Muscle of back (tissue), 13 donors: ENCODE results near the gene TMOD2. TPM values are rescaled to one million over a fixed set of nuclear protein-coding genes. Genes with fewer than 3 reads are reported as not detected.
A peak's percentile ranks its signal among the peaks of the same experiment; 100 is the strongest.

Experiments used
- DNase-seq, 3 donors: peaks; one replicate each; pipeline versions ENCODE4 v3.0.0 to v3.0.0-alpha.2; 2013
- long read RNA-seq, 9 donors: transcript quantifications; one replicate each; lab custom pipeline, GENCODE V29; 2026
- polyA plus RNA-seq, 10 donors: library from polyadenylated mRNA; unstranded; fragments of 120-200 nt; gene quantifications; one replicate each; pipeline ENCODE4 v1.2.1, GENCODE V29; 2013; ENCODE audit not compliant: insufficient read length in 10 of 10

Gene TMOD2
- 10 to 100 TPM in 1 of 10 donors, 1 to 10 TPM in 9; 5.8 to 11.0 (median 7.8) TPM for polyA plus RNA-seq
- long read RNA-seq, donor 1: 0 reads
- long read RNA-seq, donor 2: 0 reads
- long read RNA-seq, donor 3: 0 reads
- long read RNA-seq, donor 4, full-length matches to known transcripts: 1 of 1 reads
- long read RNA-seq, donor 4, partial matches to known transcripts: 0 of 1 reads
- long read RNA-seq, donor 4, other reads (novel, unspliced or antisense): 0 of 1 reads
- long read RNA-seq, donor 5, full-length matches to known transcripts: 3 of 3 reads
- long read RNA-seq, donor 5, partial matches to known transcripts: 0 of 3 reads
- long read RNA-seq, donor 5, other reads (novel, unspliced or antisense): 0 of 3 reads
- long read RNA-seq, donor 6, full-length matches to known transcripts: 1 of 1 reads
- long read RNA-seq, donor 6, partial matches to known transcripts: 0 of 1 reads
- long read RNA-seq, donor 6, other reads (novel, unspliced or antisense): 0 of 1 reads
- long read RNA-seq, donor 7, full-length matches to known transcripts: 2 of 2 reads
- long read RNA-seq, donor 7, partial matches to known transcripts: 0 of 2 reads
- long read RNA-seq, donor 7, other reads (novel, unspliced or antisense): 0 of 2 reads
- long read RNA-seq, donor 8, full-length matches to known transcripts: 2 of 2 reads
- long read RNA-seq, donor 8, partial matches to known transcripts: 0 of 2 reads
- long read RNA-seq, donor 8, other reads (novel, unspliced or antisense): 0 of 2 reads
- long read RNA-seq, donor 9: 0 reads

- peak in 1 of 3 donors; percentile 76 for DNase-seq
These were observed at the start of gene TMOD2 for GRCh38 chr15:51750792-51751696. Gene TMOD2, plus strand, starts transcription at chr15:51751597. Its CDS starts 14,845 bp downstream, at chr15:51766442.

GRCh38 chr15:51702710-51703109, 48.7 kb upstream of the TMOD2 start:
- no peak for DNase-seq

- peak; percentile 81 to 93 (median 85) for DNase-seq
These were observed 45.1 kb upstream of the TMOD2 start for GRCh38 chr15:51706291-51706690.

GRCh38 chr15:51706926-51707608, 44.3 kb upstream of the TMOD2 start:
- DNase-seq: peak in 1 of 3 donors; percentile 8

- DNase-seq: peak; percentile 85 to 94 (median 87)
These were observed 43.4 kb upstream of the TMOD2 start for GRCh38 chr15:51708013-51708412.

GRCh38 chr15:51709031-51709430, 42.4 kb upstream of the TMOD2 start:
- no peak for DNase-seq

GRCh38 chr15:51714162-51714561, 37.2 kb upstream of the TMOD2 start:
- no peak for DNase-seq

GRCh38 chr15:51714911-51715310, 36.5 kb upstream of the TMOD2 start:
- DNase-seq: no peak

- DNase-seq: no peak
These were observed 33.2 kb upstream of the TMOD2 start for GRCh38 chr15:51718219-51718618.

GRCh38 chr15:51718746-51719145, 32.7 kb upstream of the TMOD2 start:
- DNase-seq: no peak

GRCh38 chr15:51720201-51720995, 31.0 kb upstream of the TMOD2 start:
- no peak for DNase-seq

GRCh38 chr15:51721199-51721960, 30.0 kb upstream of the TMOD2 start:
- DNase-seq: no peak

GRCh38 chr15:51724199-51724598, 27.2 kb upstream of the TMOD2 start:
- DNase-seq: no peak

- peak in 1 of 3 donors; percentile 10 for DNase-seq
These were observed 26.7 kb upstream of the TMOD2 start for GRCh38 chr15:51724673-51725072.

GRCh38 chr15:51726302-51727073, 24.9 kb upstream of the TMOD2 start:
- DNase-seq: peak in 2 of 3 donors; percentile 32 to 80

- no peak for DNase-seq
These were observed 24.1 kb upstream of the TMOD2 start for GRCh38 chr15:51727141-51727897.

GRCh38 chr15:51731549-51732267, 19.7 kb upstream of the TMOD2 start:
- peak in 1 of 3 donors; percentile 55 for DNase-seq
